Right lobe of liver (tissue), 6 donors: ENCODE measurements around the gene GAS6. TPM values are rescaled to one million over a fixed set of nuclear protein-coding genes. Genes with fewer than 3 reads are reported as not detected.
A peak's percentile ranks its signal among the peaks of the same experiment; 100 is the strongest.

Source experiments
- ATAC-seq, 4 donors: fragments of 200-7000 bp; cut with Tn5 transposase; one replicate each; pipeline ENCODE4 v1.9.1; 2020; ENCODE audit warnings: mild to moderate bottlenecking in 4 of 4, moderate library complexity in 4 of 4
- DNase-seq, 3 donors: peaks; one replicate each; pipeline ENCODE4 v3.0.0-alpha.2; 2020
- H3K27ac ChIP-seq, 3 donors: fragments of 200-600 bp; one replicate each; pipeline ENCODE4 v1.8.0; 2022
- H3K27me3 ChIP-seq, 2 donors: fragments of 200-600 bp; one replicate each; pipeline ENCODE4 v1.8.0; 2022
- H3K36me3 ChIP-seq, 4 donors: fragments of 200-600 bp; sonication (generic) in 1 of 4; one replicate each; pipeline versions ENCODE4 v1.5.1 to v1.8.0; 2017 to 2022; ENCODE audit warnings: control low read depth in 1 of 4
- H3K4me1 ChIP-seq, 4 donors: fragments of 200-600 bp; sonication (generic) in 1 of 4; one replicate each; pipeline versions ENCODE4 v1.5.1 to v1.8.0; 2017 to 2022; ENCODE audit warnings: control low read depth in 1 of 4
- H3K4me3 ChIP-seq, 3 donors: fragments of 200-600 bp; one replicate each; pipeline ENCODE4 v1.8.0; 2022
- H3K9me3 ChIP-seq, 4 donors: fragments of 200-600 bp; sonication (generic) in 1 of 4; one replicate each; pipeline versions ENCODE4 v1.5.1 to v1.8.0; 2017 to 2022; ENCODE audit warnings: control low read depth in 1 of 4
- CTCF ChIP-seq, 4 donors: fragments of 200-600 bp in 3 of 4; fragments of 450-650 bp in 1 of 4; IDR thresholded peaks; one replicate each; pipeline versions ENCODE4 v1.5.1 to v1.8.0; 2016 to 2022; ENCODE audit warnings: antibody characterized with exemption in 4 of 4, mild to moderate bottlenecking in 2 of 4
- POLR2A ChIP-seq: fragments of 450-650 bp; IDR thresholded peaks from one replicate; pipeline ENCODE4 v1.6.1; 2017; ENCODE audit warnings: antibody characterized with exemption, mild to moderate bottlenecking
- WGBS: methylation state at CpG from one replicate; pipeline ENCODE4 v1.1.6; 2018; ENCODE audit warnings: low coverage, low lambda C conversion rate; ENCODE audit not compliant: insufficient coverage; ENCODE audit errors: missing lambda C conversion rate; 5-methylcytosine and 5-hydroxymethylcytosine counted together
- intact Hi-C, 2 donors: fragments of 100-400 bp; cut with DNase I; formaldehyde crosslinking; loops; one replicate each; pipeline versions ENCODE4 v1.11.2 to v1.14.1; 2022
- total RNA-seq, 6 experiments: library from RNA; depleted of rRNA in 2 of 6; stranded (reverse); fragments of >200 nt in 2 of 6; fragmentation: NEBNext Ultra II Directional in 3 of 6; extraction: Animal tissue kit (Norgen Biotek cat#: 25700) in 3 of 6; gene quantifications; one replicate each; pipeline versions ENCODE4 v1.1.0 to v1.2.4, GENCODE V29; 2016 to 2023
- donor health status: DM: no; HTN: yes; CAD: no.
- donor health status: DM: no; HTN: no; CAD: no.
- donor health status: DM: no; HTN: no; CAD: no.
- donor health status: DM: no; HTN: yes; CAD: no.
- donor health status: DM: no; HTN: yes; CAD: no.

GAS6 gene
- total RNA-seq, 6 experiments from 2014 or later = 11.9 to 48.5 (median 27.2) TPM

- H3K4me1 ChIP-seq = no peaks in the 10 kb centered on the region
- 85% methylated on average over 2 of the region's 4 CpGs for WGBS
- intact Hi-C loops = loop anchor here in 1 of 2 donors (10.0 kb wide), 1 partner anchor 92 kb away; no protein-coding TSS in a partner anchor
- no peaks in the 10 kb centered on the region for H3K36me3 ChIP-seq
- no peak overlapping the region for H3K27ac ChIP-seq
- ATAC-seq (no peak), DNase-seq (no peak)
- H3K4me3 ChIP-seq = no peak overlapping the region
- no peaks in the 10 kb centered on the region for H3K9me3 ChIP-seq
- no peak for TF ChIP-seq POLR2A
- TF ChIP-seq CTCF (IDR thresholded peaks at IDR 0.05) = no peak
- no peaks in the 10 kb centered on the region for H3K27me3 ChIP-seq
Observed at GRCh38 chr13:113906571-113906970, 42.7 kb upstream of the GAS6 start.

- ATAC-seq (no peak), DNase-seq (no peak)
- H3K9me3 ChIP-seq = no peaks in the 10 kb centered on the region
- no peak overlapping the region for H3K27ac ChIP-seq
- H3K4me1 ChIP-seq = no peaks in the 10 kb centered on the region
- H3K36me3 ChIP-seq = no peaks in the 10 kb centered on the region
- 93% methylated on average over 5 of the region's 8 CpGs for WGBS
- H3K27me3 ChIP-seq = no peaks in the 10 kb centered on the region
- intact Hi-C loops = loop anchor here in 1 of 2 donors (10.0 kb wide), 1 partner anchor 91 kb away; no protein-coding TSS in a partner anchor
- TF ChIP-seq CTCF (IDR thresholded peaks at IDR 0.05) = no peak
- TF ChIP-seq POLR2A = no peak
- no peak overlapping the region for H3K4me3 ChIP-seq
Observed at GRCh38 chr13:113905942-113906341, 42.1 kb upstream of the GAS6 start.

- TF ChIP-seq CTCF (IDR thresholded peaks at IDR 0.05) = no peak
- TF ChIP-seq POLR2A = no peak
- Histone ChIP-seq H3K4me3 (no peak overlapping the region), H3K36me3 (no peaks in the 10 kb centered on the region), H3K27ac (no peak overlapping the region), H3K27me3 (no peaks in the 10 kb centered on the region), H3K4me1 (no peaks in the 10 kb centered on the region), H3K9me3 (no peaks in the 10 kb centered on the region)
- intact Hi-C loops = loop anchor here in 1 of 2 donors (10.0 kb wide), 1 partner anchor 90 kb away; no protein-coding TSS in a partner anchor
- 73% methylated on average over 6 of the region's 9 CpGs for WGBS
- DNase-seq = no peak
- no peak for ATAC-seq
Observed at GRCh38 chr13:113905018-113905417, 41.1 kb upstream of the GAS6 start.

- H3K4me3 ChIP-seq = no peak overlapping the region
- peak in 1 of 3 donors; percentile 63 for DNase-seq
- peak; percentile 85 to 97 (median 90) for ATAC-seq
- TF ChIP-seq POLR2A (no peak), CTCF (IDR thresholded peaks at IDR 0.05) (peak; percentile 47 to 74 (median 64))
- no peaks in the 10 kb centered on the region for H3K36me3 ChIP-seq
- intact Hi-C loops = loop anchor here in 1 of 2 donors (10.0 kb wide), 1 partner anchor 90 kb away; no protein-coding TSS in a partner anchor
- H3K4me1 ChIP-seq = no peaks in the 10 kb centered on the region
- WGBS = 24% methylated on average over 7 of the region's 8 CpGs
- no peak overlapping the region for H3K27ac ChIP-seq
- H3K9me3 ChIP-seq = no peaks in the 10 kb centered on the region
- no peaks in the 10 kb centered on the region for H3K27me3 ChIP-seq
Observed at GRCh38 chr13:113904411-113904810, 40.5 kb upstream of the GAS6 start.
